ENCODE data around the gene GPR15LG. TPM values are rescaled to one million over a fixed set of nuclear protein-coding genes. Genes with fewer than 3 reads are reported as not detected.

GPR15LG gene
- total and polyA plus RNA-seq, 2 donors (not counting 3 experiments of a cell fraction or from before 2014, with no cell fraction given) = not detected

- Histone ChIP-seq H3K4me3 (replicated peaks in 1 of 3; ENCODE audit: insufficient read depth in 1 of 3, low read depth in 1 of 3, low read length in 3 of 3) (no peak overlapping the region), H3K4me1 (ENCODE audit: control insufficient read depth, extremely low read depth, insufficient read depth, low read length) (no peaks in the 10 kb centered on the region), H3K4me2 (ENCODE audit: insufficient read depth, low read length) (no peak overlapping the region), H3K9me3 (replicated peaks; ENCODE audit: control insufficient read depth, insufficient read depth, low read length) (no peaks in the 10 kb centered on the region), H3K9ac (replicated peaks; ENCODE audit: extremely low read depth, insufficient read depth, low read length) (no peak overlapping the region), H3K27ac (ENCODE audit: insufficient read depth, low read depth, low read length) (no peak overlapping the region), H2AFZ (ENCODE audit: low read depth, low read length) (no peak overlapping the region), H3K9me1 (replicated peaks; ENCODE audit: control insufficient read depth, extremely low read depth, insufficient read depth, low read length) (no peaks in the 10 kb centered on the region), H3K79me2 (ENCODE audit: control insufficient read depth, insufficient read depth, low read length) (no peaks in the 10 kb centered on the region), H3K36me3 (ENCODE audit: control insufficient read depth in 2 of 2, extremely low read depth in 1 of 2, insufficient read depth in 2 of 2, low read length in 2 of 2) (no peaks in the 10 kb centered on the region), H4K20me1 (replicated peaks; ENCODE audit: control insufficient read depth, extremely low read depth, insufficient read depth, low read length) (no peaks in the 10 kb centered on the region), H3K27me3 (ENCODE audit: control insufficient read depth in 2 of 2, insufficient read depth in 2 of 2, low read length in 2 of 2) (no peaks in the 10 kb centered on the region)
- FAIRE-seq = no peak
- DNase-seq (ENCODE audit: low read depth, low spot score) = no peak
- CTCF ChIA-PET = no interaction called here
- POLR2A ChIA-PET = no interaction called here
- dilution Hi-C loops (cut with MboI; ENCODE audit: extremely low pct_ligation_motif_present, low sequenced_read_pairs) = no loop called here
- BruUV-seq (replicated peaks) = no TSS peak
- intact Hi-C loops (cut with micrococcal nuclease) = no loop called here
- TF ChIP-seq GATA2 (IDR thresholded peaks at IDR 0.05; ENCODE audit: insufficient read depth, insufficient read length, low read depth, low read length) (no peak), FOS (IDR thresholded peaks at IDR 0.05; ENCODE audit: borderline replicate concordance, insufficient read depth, low read length) (no peak), JUN (IDR thresholded peaks at IDR 0.05; ENCODE audit: borderline replicate concordance, insufficient read depth, insufficient read length, low read depth) (no peak), MAX (IDR thresholded peaks at IDR 0.05; ENCODE audit: insufficient read depth, insufficient read length) (no peak), CTCF (IDR thresholded peaks at IDR 0.05; ENCODE audit: extremely low read depth in 1 of 2, insufficient read depth in 1 of 2, low read depth in 1 of 2, low read length in 2 of 2) (no peak), EZH2 (IDR thresholded peaks at IDR 0.05; ENCODE audit: borderline replicate concordance, low read depth, low read length, severe bottlenecking) (no peak)
Observed at GRCh38 chr10:84176351-84176750, 2.8 kb downstream of the GPR15LG start.

Measured in endothelial cell of umbilical vein (primary cell).